HCT116 (cell line): ENCODE data around the gene CGB7. TPM values are rescaled to one million over a fixed set of nuclear protein-coding genes. Genes with fewer than 3 reads are reported as not detected.

Experiments
- ATAC-seq: fragments of 200-7000 bp; cut with Tn5 transposase; 2 replicates; pipeline ENCODE4 v1.9.1; 2020; ENCODE audit warnings: mild to moderate bottlenecking, moderate library complexity
- BruUV-seq: library from RNA; stranded (reverse); fragments of 400-500 nt; replicated peaks from 2 replicates; lab custom pipeline; 2021; lab: Mats Ljungman, UMichigan
- CTCF ChIA-PET: fragments of 300-600 bp; sonication (Branson Sonifier 250); formaldehyde crosslinking; loops from one replicate; lab custom pipeline; 2021; ENCODE audit warnings: antibody characterized with exemption; lab: Charles Lee
- POLR2A ChIA-PET: fragments of 300-600, 350-600 bp; sonication (Branson Sonifier 250); formaldehyde crosslinking; loops from one replicate; lab custom pipeline; 2021; ENCODE audit warnings: antibody characterized with exemption; lab: Charles Lee
- RAD21 ChIA-PET, 2 experiments: fragments of 300-600 bp; sonication (Branson Sonifier 250); formaldehyde crosslinking; loops; one replicate each; lab custom pipeline; 2023; ENCODE audit warnings: low total read pairs in 2 of 2; ENCODE audit not compliant: uncharacterized antibody in 2 of 2, unreplicated experiment in 2 of 2, low non-redundant PET in 1 of 2; lab: Charles Lee
- DNase-seq: peaks from one replicate; pipeline ENCODE4 v3.0.0-alpha.2; 2010; ENCODE audit warnings: low read depth, low spot score
- H2AFZ ChIP-seq: fragments of 200-600 bp; shearing (Covaris generic), sonication (generic); 2 replicates; pipeline ENCODE4 v1.6.1; 2017; ENCODE audit warnings: low read depth, mixed run types, mixed read lengths, antibody characterized with exemption, low read length; ENCODE audit not compliant: poor library complexity, severe bottlenecking
- H3K27ac ChIP-seq: 2 replicates; pipeline ENCODE4 v1.5.1; 2012; ENCODE audit warnings: low read depth, low read length
- H3K27me3 ChIP-seq: fragments of 200-600 bp; sonication (generic); 2 replicates; pipeline ENCODE4 v1.6.1; 2016; ENCODE audit warnings: mixed run types, low read length, mixed read lengths; ENCODE audit not compliant: insufficient read depth
- H3K36me3 ChIP-seq, 2 experiments: fragments of 200-500 bp in 1 of 2; fragments of 200-600 bp in 1 of 2; sonication (Bioruptor generic) in 1 of 2; sonication (generic) in 1 of 2; 2 replicates each; pipeline versions ENCODE4 v1.5.1 to v1.6.1; 2014 to 2016; ENCODE audit warnings: low read length in 2 of 2, inconsistent platforms in 1 of 2, mixed read lengths in 1 of 2, mixed run types in 1 of 2; ENCODE audit not compliant: insufficient read depth in 2 of 2, control insufficient read depth in 1 of 2
- H3K4me1 ChIP-seq, 2 experiments: fragments of 200-600 bp in 1 of 2; sonication (generic) in 1 of 2; 2 replicates each; pipeline versions ENCODE4 v1.5.1 to v1.6.1; 2012 to 2017; ENCODE audit warnings: low read length in 2 of 2, inconsistent platforms in 1 of 2, mild to moderate bottlenecking in 1 of 2, mixed read lengths in 1 of 2, mixed run types in 1 of 2, moderate library complexity in 1 of 2; ENCODE audit not compliant: insufficient read depth in 2 of 2, control insufficient read depth in 1 of 2
- H3K4me2 ChIP-seq: fragments of 200-600 bp; sonication (generic); 2 replicates; pipeline ENCODE4 v1.6.1; 2017; ENCODE audit warnings: mixed run types, low read length, mixed read lengths
- H3K4me3 ChIP-seq, 2 experiments: fragments of 200-600 bp in 1 of 2; sonication (generic) in 1 of 2; replicated peaks in 1 of 2; 2 replicates each; pipeline ENCODE4 v1.5.1; 2011 to 2016; ENCODE audit warnings: low read length in 2 of 2, control low read depth in 1 of 2, low read depth in 1 of 2, mild to moderate bottlenecking in 1 of 2, mixed read lengths in 1 of 2, mixed run types in 1 of 2
- H3K79me2 ChIP-seq: fragments of 200-600 bp; sonication (generic); 2 replicates; pipeline ENCODE4 v1.6.1; 2017; ENCODE audit warnings: mild to moderate bottlenecking, mixed run types, low read length, moderate library complexity, mixed read lengths; ENCODE audit not compliant: insufficient read depth
- H3K9ac ChIP-seq: fragments of 200-600 bp; sonication (generic); 2 replicates; pipeline ENCODE4 v1.6.1; 2016; ENCODE audit warnings: low read length, mixed read lengths
- H3K9me2 ChIP-seq: fragments of 200-600 bp; sonication (generic), shearing (Covaris generic); 2 replicates; pipeline ENCODE4 v1.6.1; 2017; ENCODE audit warnings: mixed run types, mild to moderate bottlenecking, moderate library complexity; ENCODE audit not compliant: insufficient read depth
- H3K9me3 ChIP-seq, 2 experiments: fragments of 200-500 bp in 1 of 2; fragments of 200-600 bp in 1 of 2; sonication (Bioruptor generic) in 1 of 2; sonication (generic) in 1 of 2; 2 replicates each; pipeline ENCODE4 v1.6.1; 2014 to 2017; ENCODE audit warnings: low read length in 2 of 2, mixed read lengths in 2 of 2, inconsistent platforms in 1 of 2, low read depth in 1 of 2, mild to moderate bottlenecking in 1 of 2, mixed run types in 1 of 2, moderate library complexity in 1 of 2; ENCODE audit not compliant: control insufficient read depth in 1 of 2, insufficient read depth in 1 of 2
- H4K20me1 ChIP-seq: fragments of 200-600 bp; sonication (generic), shearing (Covaris generic); 2 replicates; pipeline ENCODE4 v1.6.1; 2017; ENCODE audit warnings: mixed run types, mild to moderate bottlenecking, moderate library complexity; ENCODE audit not compliant: insufficient read depth
- ATF3 ChIP-seq: IDR thresholded peaks from 2 replicates; pipeline ENCODE4 v1.6.1; 2012
- CBX3 ChIP-seq: IDR thresholded peaks from 2 replicates; pipeline ENCODE4 v1.6.1; 2012; ENCODE audit warnings: low read depth
- CEBPB ChIP-seq: IDR thresholded peaks from 2 replicates; pipeline ENCODE4 v1.6.1; 2012; ENCODE audit warnings: low read depth
- CTCF ChIP-seq, 3 experiments: fragments of 200-600 bp in 1 of 3; sonication (generic) in 1 of 3; IDR thresholded peaks in 2 of 3; conservative IDR thresholded peaks in 1 of 3; 2 replicates each; pipeline ENCODE4 v1.5.1; 2012 to 2017; ENCODE audit warnings: low read depth in 2 of 3, low read length in 2 of 3, antibody characterized with exemption in 1 of 3, borderline replicate concordance in 1 of 3, control low read depth in 1 of 3, mild to moderate bottlenecking in 1 of 3, mixed read lengths in 1 of 3, mixed run types in 1 of 3, moderate library complexity in 1 of 3; ENCODE audit not compliant: insufficient read depth in 1 of 3
- ELF1 ChIP-seq: IDR thresholded peaks from 2 replicates; pipeline ENCODE4 v1.6.1; 2012; ENCODE audit warnings: low read depth, borderline replicate concordance
- EZH2 ChIP-seq: fragments of 200-600 bp; sonication (generic); IDR thresholded peaks from 2 replicates; pipeline ENCODE4 v1.6.1; 2017; ENCODE audit warnings: antibody characterized with exemption, mixed run types
- EZH2phosphoT487 ChIP-seq: fragments of 200-600 bp; IDR thresholded peaks from 2 replicates; pipeline ENCODE4 v1.6.1; 2018; ENCODE audit warnings: antibody characterized with exemption, borderline replicate concordance
- FOSL1 ChIP-seq: IDR thresholded peaks from 2 replicates; pipeline ENCODE4 v1.6.1; 2012; ENCODE audit warnings: low read depth
- JUND ChIP-seq: IDR thresholded peaks from 2 replicates; pipeline ENCODE4 v1.6.1; 2012
- MAX ChIP-seq: IDR thresholded peaks from 2 replicates; pipeline ENCODE4 v1.6.1; 2012
- POLR2AphosphoS5 ChIP-seq: IDR thresholded peaks from 2 replicates; pipeline ENCODE4 v1.6.1; 2011; ENCODE audit warnings: mild to moderate bottlenecking, low read depth, low read length, moderate library complexity
- RAD21 ChIP-seq: IDR thresholded peaks from 2 replicates; pipeline ENCODE4 v1.6.1; 2012; ENCODE audit warnings: low read depth, mild to moderate bottlenecking
- SIN3A ChIP-seq: IDR thresholded peaks from 2 replicates; pipeline ENCODE4 v1.6.1; 2012; ENCODE audit warnings: low read depth
- SP1 ChIP-seq: IDR thresholded peaks from 2 replicates; pipeline ENCODE4 v1.6.1; 2012; ENCODE audit warnings: low read depth
- YY1 ChIP-seq: IDR thresholded peaks from 2 replicates; pipeline ENCODE4 v1.6.1; 2011; ENCODE audit warnings: low read length, low read depth, moderate library complexity, mild to moderate bottlenecking; ENCODE audit not compliant: insufficient replicate concordance; ENCODE audit errors: extremely low read depth
- ZFX ChIP-seq: fragments of 450-650 bp; IDR thresholded peaks from 2 replicates; pipeline ENCODE4 v1.6.1; 2017
- intact Hi-C: fragments of 100-400 bp; cut with micrococcal nuclease; formaldehyde crosslinking; loops from 2 replicates; pipeline ENCODE4 v1.10.0; 2022
- total RNA-seq: library from RNA; stranded (reverse); gene quantifications from one replicate; pipeline ENCODE4 v1.2.1, GENCODE V29; 2021; ENCODE audit not compliant: unreplicated experiment

Gene CGB7
- total RNA-seq, 1 experiment from 2014 or later, result 5.4 TPM

- ChIA-PET RAD21 (no interaction called here), CTCF (interaction anchor here (0.8 kb wide), 1 partner anchor 12 kb away, joined by 3 read pairs; no protein-coding TSS in a partner anchor), POLR2A (no interaction called here)
- H3K9me3 ChIP-seq, result no peaks in the 10 kb centered on the region
- DNase-seq (no peak), ATAC-seq (no peak)
- TF ChIP-seq SIN3A, result no peak
- no peak for TF ChIP-seq RAD21
- no peak for TF ChIP-seq ELF1
- no peak for TF ChIP-seq EZH2phosphoT487
- TF ChIP-seq FOSL1, result no peak
- peaks cover 6 to 25% of the 10 kb centered on the region in 2 experiments for H3K4me1 ChIP-seq
- peak overlapping the region; percentile 90 for H3K4me2 ChIP-seq
- BruUV-seq, result no TSS peak
- H3K27ac ChIP-seq, result peak overlapping the region; percentile 94
- H3K36me3 ChIP-seq, result peaks cover 17 to 33% of the 10 kb centered on the region in 2 experiments
- H2AFZ ChIP-seq, result no peak overlapping the region
- H3K9ac ChIP-seq, result peak overlapping the region; percentile 78
- intact Hi-C loops, result no loop called here
- H3K9me2 ChIP-seq, result no peaks in the 10 kb centered on the region
- peaks cover 56% of the 10 kb centered on the region for H3K79me2 ChIP-seq
- peaks cover 35% of the 10 kb centered on the region; the same call in 1 of the 2 replicates for H4K20me1 ChIP-seq
- H3K27me3 ChIP-seq, result no peaks in the 10 kb centered on the region
- H3K4me3 ChIP-seq, result peak overlapping the region; percentile 86
These were observed 28.3 kb upstream of the CGB7 start for GRCh38 chr19:49085868-49086232.

- H2AFZ ChIP-seq, result no peak within 1 kb of the TSS
- H3K4me1 ChIP-seq, result peaks cover 6 to 25% of the 10 kb centered on the region in 2 experiments
- no TSS peak for BruUV-seq
- H3K9ac ChIP-seq, result peak within 1 kb of the TSS; percentile 78
- POLR2A ChIA-PET, result no interaction called here
- RAD21 ChIA-PET, result no interaction called here
- DNase-seq, result peak; percentile 98
- H4K20me1 ChIP-seq, result peaks cover 30% of the 10 kb centered on the region; the same call in 1 of the 2 replicates
- no peaks in the 10 kb centered on the region for H3K9me2 ChIP-seq
- H3K4me2 ChIP-seq, result peak within 1 kb of the TSS; percentile 90
- H3K79me2 ChIP-seq, result peaks cover 49% of the 10 kb centered on the region
- no peaks in the 10 kb centered on the region for H3K27me3 ChIP-seq
- H3K36me3 ChIP-seq, result peaks cover 11 to 27% of the 10 kb centered on the region in 2 experiments
- H3K27ac ChIP-seq, result peak within 1 kb of the TSS; percentile 94
- no peaks in the 10 kb centered on the region for H3K9me3 ChIP-seq
- intact Hi-C loops, result no loop called here
- H3K4me3 ChIP-seq, result peak within 1 kb of the TSS; percentile 86
- CTCF ChIA-PET, result no interaction called here
- peak; percentile 96 for ATAC-seq
- no peak for TF ChIP-seq JUND
- peak; percentile 97 for TF ChIP-seq POLR2AphosphoS5
- no peak for TF ChIP-seq FOSL1
- TF ChIP-seq SIN3A, result peak; percentile 92
- peak; percentile 61 for TF ChIP-seq YY1
- no peak for TF ChIP-seq CEBPB
- TF ChIP-seq SP1, result peak; percentile 75
- TF ChIP-seq MAX, result peak; percentile 86
- TF ChIP-seq CTCF (IDR thresholded peaks at IDR 0.05 in 2 of 3, conservative IDR thresholded peaks at IDR 0.05 in 1 of 3; ENCODE audit: borderline replicate concordance in 1 of 3, insufficient read depth in 1 of 3, low read depth in 2 of 3, low read length in 2 of 3), result no peak
- peak; percentile 97 for TF ChIP-seq ZFX
- peak; percentile 64; the same call in 1 of the 2 replicates for TF ChIP-seq CBX3
- TF ChIP-seq EZH2, result no peak
- TF ChIP-seq ATF3, result no peak
These were observed 27.7 kb upstream of the CGB7 start, which contains the start of gene SNRNP70 for GRCh38 chr19:49085020-49085867. Gene SNRNP70, plus strand, starts transcription at chr19:49085451. Its CDS starts 964 bp downstream, at chr19:49086415.
